Skeletal muscle tissue (tissue), 4 donors: ENCODE results near the gene GRAMD1B. TPM values are rescaled to one million over a fixed set of nuclear protein-coding genes. Genes with fewer than 3 reads are reported as not detected.
"Not testable (repeated sequence)": the region's sequence is repeated elsewhere in the genome, so short reads cannot be mapped to it uniquely, and the experiment has no call there.

Source experiments
- H3K27ac ChIP-seq: one replicate; pipeline ENCODE4 v1.7.0; 2013; ENCODE audit warnings: mild to moderate bottlenecking, low read depth, low read length, inconsistent platforms
- H3K27me3 ChIP-seq, 3 donors: one replicate each; pipeline ENCODE4 v1.7.0; 2013; ENCODE audit warnings: low read length in 3 of 3; ENCODE audit not compliant: control insufficient read depth in 3 of 3, insufficient read depth in 3 of 3
- H3K36me3 ChIP-seq, 3 donors: one replicate each; pipeline ENCODE4 v1.7.0; 2013; ENCODE audit warnings: low read length in 3 of 3; ENCODE audit not compliant: control insufficient read depth in 3 of 3, insufficient read depth in 3 of 3
- H3K4me1 ChIP-seq, 3 donors: one replicate each; pipeline ENCODE4 v1.7.0; 2013; ENCODE audit warnings: low read length in 3 of 3, mild to moderate bottlenecking in 3 of 3; ENCODE audit not compliant: control insufficient read depth in 3 of 3, insufficient read depth in 3 of 3
- H3K4me3 ChIP-seq, 3 donors: one replicate each; pipeline ENCODE4 v1.7.0; 2013; ENCODE audit warnings: low read length in 3 of 3
- H3K9ac ChIP-seq, 3 donors: one replicate each; pipeline ENCODE4 v1.7.0; 2013; ENCODE audit warnings: low read length in 3 of 3, mild to moderate bottlenecking in 3 of 3, moderate library complexity in 2 of 3, low read depth in 1 of 3
- H3K9me3 ChIP-seq, 3 donors: one replicate each; pipeline ENCODE4 v1.7.0; 2013; ENCODE audit warnings: low read length in 3 of 3; ENCODE audit not compliant: control insufficient read depth in 3 of 3
- total RNA-seq: library from RNA; depleted of rRNA; stranded (reverse); fragments of >200 nt; gene quantifications from one replicate; pipeline ENCODE4 v1.2.3, GENCODE V29; 2014
- donor health status: Osteomylitis.

GRAMD1B gene
- total RNA-seq, 1 donor from 2014 or later = 8.9 TPM

DNA sequence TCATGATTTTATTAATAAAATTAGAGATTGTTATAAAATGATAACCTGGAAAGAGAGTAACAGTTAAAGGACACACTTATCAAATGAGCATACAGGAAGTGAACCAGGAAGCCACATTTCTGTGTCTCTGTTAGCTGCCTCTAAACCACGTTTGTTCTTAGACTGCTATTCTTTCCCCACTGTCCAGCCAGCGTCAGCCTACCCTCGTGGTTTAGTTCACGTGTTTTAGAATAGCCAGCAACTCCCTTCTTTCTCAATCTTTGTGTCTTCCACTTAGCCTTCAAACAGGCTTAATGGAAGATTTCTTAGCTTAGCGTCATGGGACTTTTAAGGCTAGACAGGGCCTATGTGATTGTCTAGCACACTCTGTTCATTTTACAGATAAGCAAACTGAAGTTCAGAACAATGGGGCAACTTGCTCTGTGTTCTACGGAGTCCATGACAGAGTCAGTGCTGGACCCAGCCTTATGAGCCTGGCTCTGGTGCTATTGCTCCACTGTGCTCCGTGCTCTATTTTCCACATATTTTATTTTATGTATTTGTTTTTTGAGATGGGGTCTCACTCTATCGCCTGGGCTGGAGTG, 27.2 kb downstream of the GRAMD1B start:
- H3K27ac ChIP-seq = peak overlapping the region; percentile 44
- H3K27me3 ChIP-seq = no peaks in the 10 kb centered on the region
- H3K9me3 ChIP-seq = no peaks in the 10 kb centered on the region
- no peak overlapping the region for H3K9ac ChIP-seq
- no peak overlapping the region for H3K4me3 ChIP-seq
- peaks cover 9 to 11% (median 10%) of the 10 kb centered on the region in 3 donors for H3K4me1 ChIP-seq
- no peaks in the 10 kb centered on the region for H3K36me3 ChIP-seq

DNA sequence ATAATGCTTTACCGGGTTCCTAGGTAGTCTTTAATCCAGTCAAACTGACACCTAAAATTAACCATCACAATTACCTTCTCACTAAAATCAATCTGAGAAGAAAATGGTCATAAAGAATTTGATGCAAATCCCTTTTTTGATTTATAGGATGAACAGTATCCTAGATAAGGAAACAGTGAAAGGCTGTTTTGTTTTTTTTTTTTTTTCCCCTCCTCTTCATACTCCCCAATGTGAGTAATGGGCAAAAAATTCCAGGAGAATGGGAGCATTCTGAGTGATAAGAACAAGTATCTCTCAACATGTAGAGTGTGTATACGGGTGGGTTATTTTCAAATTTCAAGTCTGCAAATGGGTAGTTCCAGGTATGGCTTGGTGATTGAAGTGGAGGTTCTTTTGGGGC, 28.4 kb downstream of the GRAMD1B start:
- no peak overlapping the region for H3K9ac ChIP-seq
- H3K27me3 ChIP-seq = no peaks in the 10 kb centered on the region
- H3K4me3 ChIP-seq = no peak overlapping the region
- H3K9me3 ChIP-seq = no peaks in the 10 kb centered on the region
- peaks cover 9 to 11% (median 10%) of the 10 kb centered on the region in 3 donors for H3K4me1 ChIP-seq
- no peak overlapping the region for H3K27ac ChIP-seq
- H3K36me3 ChIP-seq = no peaks in the 10 kb centered on the region

DNA sequence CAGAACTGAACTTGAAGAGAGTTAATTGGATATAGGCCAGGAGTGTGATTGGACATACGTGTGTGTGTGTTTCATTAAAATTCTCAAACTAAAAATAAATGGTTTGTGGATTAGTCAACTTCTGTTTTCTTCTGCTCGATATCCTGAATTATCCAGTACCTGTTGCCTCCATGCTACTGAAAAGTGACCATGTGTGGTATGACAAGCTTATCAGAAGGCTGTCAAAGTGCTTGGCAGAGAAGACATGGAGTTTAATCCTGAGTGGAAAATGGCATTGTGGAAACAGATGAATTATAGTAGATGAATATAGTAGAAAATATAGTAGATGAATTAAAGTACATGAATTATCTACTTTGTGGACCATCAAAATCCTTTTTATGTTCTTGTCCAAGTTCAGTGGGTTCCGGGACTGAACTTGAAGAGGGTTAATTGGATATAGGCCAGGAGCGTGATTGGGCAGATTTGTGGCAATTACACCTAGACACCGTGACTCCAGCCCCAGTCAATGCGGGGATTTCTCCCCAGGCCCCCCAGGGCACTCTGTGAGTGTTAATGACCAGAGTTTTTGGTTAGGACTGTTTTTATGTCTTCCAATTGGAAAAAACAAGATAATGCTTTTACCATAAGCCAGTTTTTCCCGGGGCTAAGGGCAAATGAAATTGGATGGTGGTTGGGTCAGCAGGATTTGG, 30.1 kb downstream of the GRAMD1B start:
- Histone ChIP-seq H3K27ac (no peak overlapping the region), H3K27me3 (no peaks in the 10 kb centered on the region), H3K9ac (no peak overlapping the region), H3K9me3 (no peaks in the 10 kb centered on the region), H3K36me3 (no peaks in the 10 kb centered on the region), H3K4me3 (no peak overlapping the region), H3K4me1 (peaks cover 8 to 11% (median 9%) of the 10 kb centered on the region in 3 donors)

DNA sequence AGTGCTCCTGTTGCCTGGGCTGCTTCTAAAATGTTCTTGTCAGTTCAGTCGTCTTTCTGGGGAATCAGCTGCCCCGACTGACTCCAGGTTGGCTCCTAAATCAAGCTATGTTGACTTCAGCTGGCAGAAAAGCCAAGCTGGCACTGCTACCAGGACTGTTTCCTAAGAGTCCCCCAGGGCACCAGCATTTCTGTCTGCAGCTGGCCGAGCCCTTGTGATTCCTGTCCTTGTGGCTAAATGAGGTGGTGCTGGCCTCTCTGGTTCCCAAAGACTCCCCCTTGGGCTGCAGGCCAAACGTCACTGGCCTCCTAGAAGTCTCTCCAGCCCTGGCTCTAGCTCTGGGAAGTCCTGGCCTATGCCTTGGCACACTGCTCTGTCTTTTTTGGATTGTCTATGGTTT, 31.1 kb downstream of the GRAMD1B start:
- Histone ChIP-seq H3K36me3 (no peaks in the 10 kb centered on the region), H3K4me3 (no peak overlapping the region), H3K4me1 (peaks cover 8 to 11% (median 9%) of the 10 kb centered on the region in 3 donors), H3K9ac (no peak overlapping the region), H3K9me3 (no peaks in the 10 kb centered on the region), H3K27ac (no peak overlapping the region), H3K27me3 (no peaks in the 10 kb centered on the region)

DNA sequence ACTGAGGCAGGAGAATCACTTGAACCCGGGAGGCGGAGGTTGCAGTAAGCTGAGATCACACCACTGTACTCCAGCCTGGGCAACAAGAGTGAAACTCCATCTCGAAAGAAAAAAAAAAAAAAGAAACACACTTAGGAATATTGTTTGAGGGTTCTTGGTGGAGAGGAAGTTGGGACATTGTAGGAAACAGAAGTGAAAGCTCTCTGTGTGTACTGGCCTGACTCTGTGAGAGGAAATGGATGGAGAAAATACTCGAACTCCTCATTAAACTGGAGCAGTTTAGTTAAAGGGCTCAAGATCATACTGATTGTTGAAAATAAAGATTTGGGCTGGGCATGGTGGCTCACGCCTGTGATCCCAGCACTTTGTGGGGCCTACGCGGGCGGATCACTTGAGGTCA, 35.6 kb downstream of the GRAMD1B start:
- not testable (repeated sequence) for H3K27ac ChIP-seq, H3K9me3 ChIP-seq, H3K4me1 ChIP-seq, H3K4me3 ChIP-seq, H3K9ac ChIP-seq, H3K27me3 ChIP-seq, H3K36me3 ChIP-seq

DNA sequence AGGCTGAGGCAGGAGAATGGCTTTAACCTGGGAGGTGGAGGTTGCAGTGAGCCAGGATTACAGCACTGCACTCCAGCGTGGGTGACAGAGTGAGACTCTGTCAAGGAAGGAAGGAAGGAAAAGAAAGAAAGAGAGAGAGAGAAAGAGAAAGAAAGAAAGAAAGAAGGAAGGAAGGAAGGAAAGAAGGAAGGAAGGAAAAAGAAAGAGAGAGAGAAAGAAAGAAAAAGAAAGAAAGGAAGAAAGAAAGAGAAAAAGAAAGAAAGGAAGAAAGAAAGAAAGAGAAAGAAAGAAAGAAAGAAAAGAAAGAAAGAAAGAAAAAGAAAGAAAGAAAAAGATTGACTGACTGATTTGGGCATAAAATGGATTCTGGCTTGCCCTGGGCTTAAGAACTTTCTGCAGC, 36.1 kb downstream of the GRAMD1B start:
- H3K4me1 ChIP-seq, H3K9ac ChIP-seq, H3K27me3 ChIP-seq, H3K27ac ChIP-seq, H3K36me3 ChIP-seq, H3K9me3 ChIP-seq, H3K4me3 ChIP-seq: not testable (repeated sequence)

DNA sequence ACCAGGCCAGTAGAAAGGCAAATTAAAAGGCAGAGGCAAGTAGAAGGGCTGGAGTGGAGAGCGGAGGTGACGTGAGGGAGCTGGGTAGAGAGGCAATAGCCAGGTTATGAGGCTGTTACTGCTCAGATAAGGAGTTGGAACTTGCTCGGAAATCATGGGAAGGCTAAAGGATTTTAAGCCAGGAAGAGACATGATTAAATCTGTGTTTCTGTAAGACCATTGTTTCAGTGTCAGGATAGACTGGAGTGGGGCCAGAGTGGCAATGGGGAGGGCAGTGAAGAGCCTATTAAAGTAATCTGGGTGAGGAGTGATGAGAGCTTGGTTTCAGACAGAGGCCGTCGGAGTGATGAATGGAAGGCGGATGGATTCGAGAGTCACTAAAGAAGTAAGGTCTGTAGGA, 39.0 kb downstream of the GRAMD1B start:
- Histone ChIP-seq H3K4me3 (no peak overlapping the region), H3K27me3 (no peaks in the 10 kb centered on the region), H3K9ac (no peak overlapping the region), H3K27ac (no peak overlapping the region), H3K9me3 (no peaks in the 10 kb centered on the region), H3K4me1 (no peaks in the 10 kb centered on the region), H3K36me3 (no peaks in the 10 kb centered on the region)

DNA sequence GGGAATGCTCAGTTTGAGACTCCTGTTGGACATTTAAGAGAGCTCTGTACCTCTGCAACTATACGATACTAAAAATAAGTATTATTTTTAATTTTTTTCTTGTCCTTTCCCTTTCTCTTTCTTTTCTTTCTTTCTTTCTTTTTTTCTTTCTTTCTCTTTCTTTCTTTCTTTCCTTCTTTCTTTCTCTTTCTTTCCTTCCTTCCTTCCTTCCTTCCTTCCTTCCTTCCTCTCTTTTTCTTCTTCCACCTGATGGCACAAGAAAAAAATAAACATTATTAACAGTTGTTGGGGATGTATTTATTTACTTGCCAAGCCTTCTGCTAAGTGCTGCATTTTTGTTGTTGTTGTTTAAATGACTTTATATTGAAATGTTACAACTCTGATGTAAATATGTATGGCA, 39.5 kb downstream of the GRAMD1B start:
- Histone ChIP-seq H3K36me3 (no peaks in the 10 kb centered on the region), H3K4me1 (peaks cover 1 to 5% (median 3%) of the 10 kb centered on the region in 3 donors), H3K9me3 (no peaks in the 10 kb centered on the region), H3K9ac (no peak overlapping the region), H3K4me3 (no peak overlapping the region), H3K27me3 (no peaks in the 10 kb centered on the region), H3K27ac (no peak overlapping the region)

DNA sequence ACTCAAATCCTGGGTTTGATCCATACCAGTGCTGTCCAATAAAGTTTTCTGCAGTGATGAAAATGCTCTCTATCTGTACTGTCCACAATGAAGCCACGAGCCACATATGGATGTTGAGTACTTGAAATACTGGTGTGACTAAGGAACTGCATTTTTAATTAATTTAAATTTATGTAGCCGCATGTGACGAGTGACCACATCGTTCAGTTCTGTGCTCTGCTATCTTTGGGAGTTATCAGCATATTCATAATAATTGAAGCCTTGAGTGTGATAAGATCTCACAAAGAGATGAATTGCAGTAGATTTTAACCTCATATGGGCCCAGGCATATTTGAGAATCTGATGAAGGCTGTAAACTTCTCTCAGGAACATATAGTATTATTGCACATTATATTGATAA, 40.8 kb downstream of the GRAMD1B start:
- Histone ChIP-seq H3K9ac (no peak overlapping the region), H3K9me3 (no peaks in the 10 kb centered on the region), H3K27ac (no peak overlapping the region), H3K4me3 (no peak overlapping the region), H3K36me3 (no peaks in the 10 kb centered on the region), H3K27me3 (no peaks in the 10 kb centered on the region), H3K4me1 (peaks cover 7 to 14% (median 9%) of the 10 kb centered on the region in 3 donors)

DNA sequence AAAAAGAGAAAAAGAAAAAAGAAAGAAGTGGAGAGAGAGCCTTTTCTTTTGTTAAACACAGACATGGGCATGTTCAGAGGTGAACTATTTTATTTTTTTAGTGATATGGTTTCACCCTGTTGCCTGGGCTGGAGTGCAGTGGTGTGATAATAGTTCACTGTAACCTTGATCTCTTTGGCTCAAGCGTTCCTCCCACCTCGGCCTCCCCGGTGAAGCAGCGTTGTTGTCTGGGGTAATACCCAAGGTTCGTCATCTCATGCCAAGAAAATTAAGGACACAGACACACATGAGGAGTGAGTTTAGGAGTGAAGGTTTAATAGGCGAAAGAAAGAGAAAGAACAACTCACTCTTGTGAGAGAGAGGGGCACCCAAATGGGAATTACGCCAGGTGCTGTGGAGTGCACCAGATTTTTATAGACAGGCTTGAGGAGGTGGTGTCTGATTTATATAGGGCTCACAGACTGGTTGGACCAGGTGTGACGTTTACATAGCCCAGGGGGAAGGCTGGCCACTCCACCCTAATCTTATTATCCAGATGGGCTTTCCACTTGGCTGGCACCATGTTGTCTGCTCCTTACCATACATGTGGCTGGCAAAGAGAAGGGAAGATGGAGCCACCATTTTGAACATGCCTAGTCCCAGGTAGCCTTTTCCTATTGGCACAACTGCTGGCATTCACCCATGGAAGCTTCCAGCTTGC, 42.3 kb downstream of the GRAMD1B start:
- H3K4me3 ChIP-seq = no peak overlapping the region
- H3K27me3 ChIP-seq = no peaks in the 10 kb centered on the region
- H3K9me3 ChIP-seq = no peaks in the 10 kb centered on the region
- no peak overlapping the region for H3K27ac ChIP-seq
- H3K9ac ChIP-seq = no peak overlapping the region
- no peaks in the 10 kb centered on the region for H3K36me3 ChIP-seq
- H3K4me1 ChIP-seq = peaks cover 7 to 15% (median 9%) of the 10 kb centered on the region in 3 donors
